Measurements from ENCODE around the gene CACNA1E. TPM values are rescaled to one million over a fixed set of nuclear protein-coding genes. Genes with fewer than 3 reads are reported as not detected.

CACNA1E gene
- total and polyA plus RNA-seq, 2 of the 4 experiments (the other 2 are of a cell fraction) = not detected

GRCh38 chr1:181801617-181802016, 318.3 kb downstream of the CACNA1E start:
- no peaks in the 10 kb centered on the region for H3K79me1 ChIP-seq (ENCODE audit: low read depth in 1 of 2, low read length in 2 of 2)
- no peak for ATAC-seq (ENCODE audit: low read depth)
- no peak overlapping the region for H2AK9ac ChIP-seq (replicated peaks; ENCODE audit: low read depth, low read length, poor library complexity)
- TF ChIP-seq CEBPB (IDR thresholded peaks at IDR 0.05; ENCODE audit: low read depth, low read length) (no peak), CHD1 (IDR thresholded peaks at IDR 0.05; ENCODE audit: low read depth, low read length) (no peak), USF2 (IDR thresholded peaks at IDR 0.05; ENCODE audit: low read depth, low read length) (no peak), RAD21 (IDR thresholded peaks at IDR 0.05; ENCODE audit: low read length) (no peak), RCOR1 (IDR thresholded peaks at IDR 0.05; ENCODE audit: insufficient replicate concordance, low read length) (no peak), NFE2L2 (IDR thresholded peaks at IDR 0.05; ENCODE audit: low read depth, low read length) (no peak), MXI1 (IDR thresholded peaks at IDR 0.05; ENCODE audit: borderline replicate concordance, low read depth, low read length) (no peak), MAZ (IDR thresholded peaks at IDR 0.05; ENCODE audit: borderline replicate concordance, low read depth, low read length) (no peak), FOS (IDR thresholded peaks at IDR 0.05; ENCODE audit: low read depth, low read length) (no peak), RFX5 (IDR thresholded peaks at IDR 0.05; ENCODE audit: low read depth, low read length) (no peak), SMC3 (IDR thresholded peaks at IDR 0.05; ENCODE audit: low read depth, low read length) (no peak), POLR2A (IDR thresholded peaks at IDR 0.05; ENCODE audit: low read depth, low read length) (no peak), BHLHE40 (IDR thresholded peaks at IDR 0.05; ENCODE audit: low read depth, low read length) (no peak)
- TF ChIP-seq, protein P1, sequence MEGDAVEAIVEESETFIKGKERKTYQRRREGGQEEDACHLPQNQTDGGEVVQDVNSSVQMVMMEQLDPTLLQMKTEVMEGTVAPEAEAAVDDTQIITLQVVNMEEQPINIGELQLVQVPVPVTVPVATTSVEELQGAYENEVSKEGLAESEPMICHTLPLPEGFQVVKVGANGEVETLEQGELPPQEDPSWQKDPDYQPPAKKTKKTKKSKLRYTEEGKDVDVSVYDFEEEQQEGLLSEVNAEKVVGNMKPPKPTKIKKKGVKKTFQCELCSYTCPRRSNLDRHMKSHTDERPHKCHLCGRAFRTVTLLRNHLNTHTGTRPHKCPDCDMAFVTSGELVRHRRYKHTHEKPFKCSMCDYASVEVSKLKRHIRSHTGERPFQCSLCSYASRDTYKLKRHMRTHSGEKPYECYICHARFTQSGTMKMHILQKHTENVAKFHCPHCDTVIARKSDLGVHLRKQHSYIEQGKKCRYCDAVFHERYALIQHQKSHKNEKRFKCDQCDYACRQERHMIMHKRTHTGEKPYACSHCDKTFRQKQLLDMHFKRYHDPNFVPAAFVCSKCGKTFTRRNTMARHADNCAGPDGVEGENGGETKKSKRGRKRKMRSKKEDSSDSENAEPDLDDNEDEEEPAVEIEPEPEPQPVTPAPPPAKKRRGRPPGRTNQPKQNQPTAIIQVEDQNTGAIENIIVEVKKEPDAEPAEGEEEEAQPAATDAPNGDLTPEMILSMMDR (conservative IDR thresholded peaks at IDR 0.05; ENCODE audit: low read depth, low read length) = no peak
- TF ChIP-seq, protein P2, sequence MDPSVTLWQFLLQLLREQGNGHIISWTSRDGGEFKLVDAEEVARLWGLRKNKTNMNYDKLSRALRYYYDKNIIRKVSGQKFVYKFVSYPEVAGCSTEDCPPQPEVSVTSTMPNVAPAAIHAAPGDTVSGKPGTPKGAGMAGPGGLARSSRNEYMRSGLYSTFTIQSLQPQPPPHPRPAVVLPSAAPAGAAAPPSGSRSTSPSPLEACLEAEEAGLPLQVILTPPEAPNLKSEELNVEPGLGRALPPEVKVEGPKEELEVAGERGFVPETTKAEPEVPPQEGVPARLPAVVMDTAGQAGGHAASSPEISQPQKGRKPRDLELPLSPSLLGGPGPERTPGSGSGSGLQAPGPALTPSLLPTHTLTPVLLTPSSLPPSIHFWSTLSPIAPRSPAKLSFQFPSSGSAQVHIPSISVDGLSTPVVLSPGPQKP (IDR thresholded peaks at IDR 0.05; ENCODE audit: borderline replicate concordance, low read depth, low read length) = no peak
- H3K36me3 ChIP-seq (ENCODE audit: control insufficient read depth, insufficient read depth, low read length) = no peaks in the 10 kb centered on the region
- H2AFZ ChIP-seq (replicated peaks; ENCODE audit: low read length, poor library complexity) = no peak overlapping the region
- dilution Hi-C loops (cut with HindIII; ENCODE audit: low sequenced_read_pairs, unreplicated experiment) (no loop called here), in situ Hi-C loops (cut with MboI; ENCODE audit: low sequenced_read_pairs) (no loop called here), intact Hi-C loops (cut with micrococcal nuclease) (no loop called here)
- no peak overlapping the region for H4K5ac ChIP-seq (ENCODE audit: low read depth, low read length)
- H2BK20ac ChIP-seq (ENCODE audit: low read depth, low read length) = no peak overlapping the region
- no peak overlapping the region for H3K4me3 ChIP-seq (ENCODE audit: insufficient read depth, low read depth, low read length)
- H3K23ac ChIP-seq (ENCODE audit: low read depth, low read length) = no peak overlapping the region
- no peak overlapping the region for H4K91ac ChIP-seq (ENCODE audit: insufficient read depth, low read depth, low read length)
- H3K56ac ChIP-seq (ENCODE audit: extremely low read depth, insufficient read depth, low read length) = no peak overlapping the region
- no peaks in the 10 kb centered on the region for H3K4me1 ChIP-seq (ENCODE audit: control insufficient read depth, insufficient read depth, low read length)
- ChIA-PET CTCF (no interaction called here), POLR2A (ENCODE audit: unreplicated experiment) (no interaction called here)
- H3K4ac ChIP-seq (ENCODE audit: low read depth, low read length) = no peak overlapping the region
- no peak overlapping the region for H2AK5ac ChIP-seq (ENCODE audit: low read depth, low read length)
- H3K14ac ChIP-seq (replicated peaks; ENCODE audit: low read depth, low read length) = no peak overlapping the region
- no peak for DNase-seq
- no peaks in the 10 kb centered on the region for H3K9me1 ChIP-seq (ENCODE audit: insufficient read depth, low read length)
- H4K20me1 ChIP-seq (ENCODE audit: insufficient read depth, low read length) = no peaks in the 10 kb centered on the region
- H3K9me3 ChIP-seq (ENCODE audit: control insufficient read depth, insufficient read depth, low read length) = peaks cover 38% of the 10 kb centered on the region
- H2BK120ac ChIP-seq (ENCODE audit: low read depth, low read length) = no peak overlapping the region
- no peak overlapping the region for H3K9ac ChIP-seq (ENCODE audit: low read depth, low read length)
- no peak overlapping the region for H2BK15ac ChIP-seq (ENCODE audit: low read depth, low read length)
- WGBS, 2 experiments (ENCODE audit: extremely low coverage in 2 of 2, insufficient read length in 1 of 2) = no CpG with 5 or more reads among the region's 1 CpG
- no peaks in the 10 kb centered on the region for H3K27me3 ChIP-seq (ENCODE audit: control insufficient read depth, insufficient read depth, low read length)
- no peak overlapping the region for H2BK5ac ChIP-seq (ENCODE audit: low read depth, low read length, poor library complexity, severe bottlenecking)
- H4K8ac ChIP-seq (ENCODE audit: low read depth in 2 of 2, low read length in 2 of 2) = no peak overlapping the region
- BruUV-seq (replicated peaks) = no TSS peak
- H3K27ac ChIP-seq (ENCODE audit: insufficient read depth, low read length) = no peak overlapping the region
- H3K4me2 ChIP-seq (ENCODE audit: low read depth, low read length) = no peak overlapping the region
- H3K18ac ChIP-seq (ENCODE audit: low read depth, low read length) = no peak overlapping the region

Data from IMR-90 (cell line).